T-helper 1 cell treated with Interleukin-12 subunit alpha and Interleukin-12 subunit beta and Interleukin-4 antibody, amounts not matched to agents 30 μg/mL and 1 μg/mL, for 36 hours (primary cell): ENCODE measurements around the gene RIPPLY2.
"Not testable (repeated sequence)": the region's sequence is repeated elsewhere in the genome, so short reads cannot be mapped to it uniquely, and the experiment has no call there.

ENCODE experiments used
- H3K27ac Mint-ChIP-seq: one replicate; pipeline ENCODE4 v1.8.0; 2021; ENCODE audit warnings: mild to moderate bottlenecking, mixed read lengths
- H3K27me3 Mint-ChIP-seq: one replicate; pipeline ENCODE4 v1.8.0; 2021; ENCODE audit warnings: low read depth, mixed read lengths
- H3K36me3 Mint-ChIP-seq: one replicate; pipeline ENCODE4 v1.8.0; 2021; ENCODE audit warnings: low read depth, mixed read lengths
- H3K4me1 Mint-ChIP-seq: one replicate; pipeline ENCODE4 v1.8.0; 2021; ENCODE audit warnings: low read depth, mixed read lengths
- H3K4me3 Mint-ChIP-seq: one replicate; pipeline ENCODE4 v1.8.0; 2021; ENCODE audit warnings: mild to moderate bottlenecking, moderate library complexity, mixed read lengths
- H3K9me3 Mint-ChIP-seq: one replicate; pipeline ENCODE4 v1.8.0; 2021; ENCODE audit warnings: mixed read lengths

RIPPLY2 gene

GRCh38 chr6:83853178-83854000, at the start of gene RIPPLY2:
TSS of gene RIPPLY2 (plus strand) at chr6:83853360. CDS start at chr6:83853417, 57 bp downstream.
- H3K27me3 Mint-ChIP-seq, result peaks cover 69% of the 10 kb centered on the region
- peak within 1 kb of the TSS; percentile 43 for H3K4me3 Mint-ChIP-seq
- no peaks in the 10 kb centered on the region for H3K9me3 Mint-ChIP-seq
- peaks cover 2% of the 10 kb centered on the region for H3K36me3 Mint-ChIP-seq
- no peak within 1 kb of the TSS for H3K27ac Mint-ChIP-seq
- peaks cover 3% of the 10 kb centered on the region for H3K4me1 Mint-ChIP-seq

- not testable (repeated sequence) for H3K4me3 Mint-ChIP-seq, H3K36me3 Mint-ChIP-seq, H3K27ac Mint-ChIP-seq, H3K4me1 Mint-ChIP-seq, H3K9me3 Mint-ChIP-seq, H3K27me3 Mint-ChIP-seq
Observed at GRCh38 chr6:83803492-83803891, 49.7 kb upstream of the RIPPLY2 start.

GRCh38 chr6:83804886-83805285, 48.3 kb upstream of the RIPPLY2 start:
- peaks cover 6% of the 10 kb centered on the region for H3K9me3 Mint-ChIP-seq
- H3K36me3 Mint-ChIP-seq, result no peaks in the 10 kb centered on the region
- H3K4me3 Mint-ChIP-seq, result no peak overlapping the region
- H3K27ac Mint-ChIP-seq, result no peak overlapping the region
- H3K27me3 Mint-ChIP-seq, result no peaks in the 10 kb centered on the region
- H3K4me1 Mint-ChIP-seq, result no peaks in the 10 kb centered on the region

GRCh38 chr6:83808005-83808404, 45.2 kb upstream of the RIPPLY2 start:
- H3K9me3 Mint-ChIP-seq, result peaks cover 6% of the 10 kb centered on the region
- no peak overlapping the region for H3K4me3 Mint-ChIP-seq
- H3K4me1 Mint-ChIP-seq, result no peaks in the 10 kb centered on the region

GRCh38 chr6:83808926-83809325, 44.2 kb upstream of the RIPPLY2 start:
- H3K27me3 Mint-ChIP-seq, result no peaks in the 10 kb centered on the region
- no peaks in the 10 kb centered on the region for H3K4me1 Mint-ChIP-seq
- H3K9me3 Mint-ChIP-seq, result peaks cover under 1% of the 10 kb centered on the region
- no peak overlapping the region for H3K27ac Mint-ChIP-seq
- H3K4me3 Mint-ChIP-seq, result no peak overlapping the region
- no peaks in the 10 kb centered on the region for H3K36me3 Mint-ChIP-seq

More at GRCh38 chr6:83808005-83808404, 45.2 kb upstream of the RIPPLY2 start:
- H3K36me3 Mint-ChIP-seq, result no peaks in the 10 kb centered on the region
- no peak overlapping the region for H3K27ac Mint-ChIP-seq
- H3K27me3 Mint-ChIP-seq, result no peaks in the 10 kb centered on the region

- Mint-ChIP-seq H3K9me3 (no peaks in the 10 kb centered on the region), H3K27me3 (no peaks in the 10 kb centered on the region), H3K27ac (no peak overlapping the region), H3K36me3 (no peaks in the 10 kb centered on the region), H3K4me1 (no peaks in the 10 kb centered on the region), H3K4me3 (no peak overlapping the region)
Observed at GRCh38 chr6:83812595-83812994, 40.6 kb upstream of the RIPPLY2 start.

- no peaks in the 10 kb centered on the region for H3K4me1 Mint-ChIP-seq
Observed at GRCh38 chr6:83815631-83816272, 37.4 kb upstream of the RIPPLY2 start.

GRCh38 chr6:83822629-83823169, 30.5 kb upstream of the RIPPLY2 start:
- no peaks in the 10 kb centered on the region for H3K36me3 Mint-ChIP-seq
- no peaks in the 10 kb centered on the region for H3K4me1 Mint-ChIP-seq
- H3K27me3 Mint-ChIP-seq, result no peaks in the 10 kb centered on the region
- H3K27ac Mint-ChIP-seq, result no peak overlapping the region
- H3K4me3 Mint-ChIP-seq, result no peak overlapping the region
- no peaks in the 10 kb centered on the region for H3K9me3 Mint-ChIP-seq

More at GRCh38 chr6:83815631-83816272, 37.4 kb upstream of the RIPPLY2 start:
- H3K4me3 Mint-ChIP-seq, result no peak overlapping the region
- H3K9me3 Mint-ChIP-seq, result no peaks in the 10 kb centered on the region
- H3K27me3 Mint-ChIP-seq, result no peaks in the 10 kb centered on the region
- no peaks in the 10 kb centered on the region for H3K36me3 Mint-ChIP-seq
- H3K27ac Mint-ChIP-seq, result no peak overlapping the region

- no peaks in the 10 kb centered on the region for H3K4me1 Mint-ChIP-seq
- no peak overlapping the region for H3K27ac Mint-ChIP-seq
- no peak overlapping the region for H3K4me3 Mint-ChIP-seq
Observed at GRCh38 chr6:83824388-83824801, 28.8 kb upstream of the RIPPLY2 start.

GRCh38 chr6:83824831-83825230, 28.3 kb upstream of the RIPPLY2 start:
- H3K27me3 Mint-ChIP-seq, result no peaks in the 10 kb centered on the region
- H3K4me3 Mint-ChIP-seq, result no peak overlapping the region
- H3K9me3 Mint-ChIP-seq, result no peaks in the 10 kb centered on the region
- no peaks in the 10 kb centered on the region for H3K4me1 Mint-ChIP-seq
- H3K36me3 Mint-ChIP-seq, result no peaks in the 10 kb centered on the region
- no peak overlapping the region for H3K27ac Mint-ChIP-seq

More at GRCh38 chr6:83824388-83824801, 28.8 kb upstream of the RIPPLY2 start:
- no peaks in the 10 kb centered on the region for H3K9me3 Mint-ChIP-seq
- no peaks in the 10 kb centered on the region for H3K27me3 Mint-ChIP-seq
- no peaks in the 10 kb centered on the region for H3K36me3 Mint-ChIP-seq

- Mint-ChIP-seq H3K4me3 (no peak overlapping the region), H3K4me1 (no peaks in the 10 kb centered on the region), H3K27me3 (no peaks in the 10 kb centered on the region), H3K36me3 (no peaks in the 10 kb centered on the region), H3K27ac (no peak overlapping the region), H3K9me3 (no peaks in the 10 kb centered on the region)
Observed at GRCh38 chr6:83827050-83827449, 26.1 kb upstream of the RIPPLY2 start.

GRCh38 chr6:83838727-83839126, 14.4 kb upstream of the RIPPLY2 start:
- Mint-ChIP-seq H3K27me3 (peaks cover 4% of the 10 kb centered on the region), H3K4me1 (no peaks in the 10 kb centered on the region), H3K9me3 (no peaks in the 10 kb centered on the region), H3K27ac (no peak overlapping the region), H3K36me3 (no peaks in the 10 kb centered on the region), H3K4me3 (no peak overlapping the region)

- no peak overlapping the region for H3K4me3 Mint-ChIP-seq
- H3K27me3 Mint-ChIP-seq, result peaks cover 13% of the 10 kb centered on the region
- no peaks in the 10 kb centered on the region for H3K9me3 Mint-ChIP-seq
- no peak overlapping the region for H3K27ac Mint-ChIP-seq
- no peaks in the 10 kb centered on the region for H3K4me1 Mint-ChIP-seq
- no peaks in the 10 kb centered on the region for H3K36me3 Mint-ChIP-seq
Observed at GRCh38 chr6:83844170-83844569, 9.0 kb upstream of the RIPPLY2 start.

- Mint-ChIP-seq H3K4me3 (no peak overlapping the region), H3K4me1 (no peaks in the 10 kb centered on the region), H3K27me3 (peaks cover 28% of the 10 kb centered on the region), H3K27ac (no peak overlapping the region), H3K9me3 (no peaks in the 10 kb centered on the region), H3K36me3 (no peaks in the 10 kb centered on the region)
Observed at GRCh38 chr6:83846291-83846690, 6.9 kb upstream of the RIPPLY2 start.

- no peaks in the 10 kb centered on the region for H3K4me1 Mint-ChIP-seq
- no peak overlapping the region for H3K4me3 Mint-ChIP-seq
- H3K27me3 Mint-ChIP-seq, result peaks cover 35% of the 10 kb centered on the region
- H3K9me3 Mint-ChIP-seq, result no peaks in the 10 kb centered on the region
- no peaks in the 10 kb centered on the region for H3K36me3 Mint-ChIP-seq
- H3K27ac Mint-ChIP-seq, result no peak overlapping the region
Observed at GRCh38 chr6:83847179-83847578, 6.0 kb upstream of the RIPPLY2 start.
